Measurements from ENCODE around the gene FAM118B. TPM values are rescaled to one million over a fixed set of nuclear protein-coding genes. Genes with fewer than 3 reads are reported as not detected.
A peak's percentile ranks its signal among the peaks of the same experiment; 100 is the strongest.

Gene FAM118B
- total RNA-seq, 1 experiment from 2014 or later, result 41.6 TPM

GRCh38 chr11:126210871-126211235 lies 729 bp upstream of the FAM118B start:
- Histone ChIP-seq H3K36me3 (ENCODE audit: control insufficient read depth, insufficient read depth, low read length) (peaks cover 25% of the 10 kb centered on the region), H3K9me3 (ENCODE audit: control insufficient read depth, insufficient read depth, low read depth, low read length) (no peaks in the 10 kb centered on the region), H3K4me3 (ENCODE audit: low read depth in 2 of 2, low read length in 2 of 2) (peak overlapping the region; percentile 87 to 99), H3K27ac (ENCODE audit: low read length) (peak overlapping the region; percentile 90), H3K27me3 (ENCODE audit: control insufficient read depth, insufficient read depth, low read length) (no peaks in the 10 kb centered on the region), H3K4me1 (ENCODE audit: control insufficient read depth, insufficient read depth, low read length) (peaks cover 26% of the 10 kb centered on the region)
- DNase-seq (ENCODE audit: low read depth, low spot score) (no peak), ATAC-seq (peak; percentile 2; the same call in 1 of the 2 replicates)
- TF ChIP-seq, protein P1, sequence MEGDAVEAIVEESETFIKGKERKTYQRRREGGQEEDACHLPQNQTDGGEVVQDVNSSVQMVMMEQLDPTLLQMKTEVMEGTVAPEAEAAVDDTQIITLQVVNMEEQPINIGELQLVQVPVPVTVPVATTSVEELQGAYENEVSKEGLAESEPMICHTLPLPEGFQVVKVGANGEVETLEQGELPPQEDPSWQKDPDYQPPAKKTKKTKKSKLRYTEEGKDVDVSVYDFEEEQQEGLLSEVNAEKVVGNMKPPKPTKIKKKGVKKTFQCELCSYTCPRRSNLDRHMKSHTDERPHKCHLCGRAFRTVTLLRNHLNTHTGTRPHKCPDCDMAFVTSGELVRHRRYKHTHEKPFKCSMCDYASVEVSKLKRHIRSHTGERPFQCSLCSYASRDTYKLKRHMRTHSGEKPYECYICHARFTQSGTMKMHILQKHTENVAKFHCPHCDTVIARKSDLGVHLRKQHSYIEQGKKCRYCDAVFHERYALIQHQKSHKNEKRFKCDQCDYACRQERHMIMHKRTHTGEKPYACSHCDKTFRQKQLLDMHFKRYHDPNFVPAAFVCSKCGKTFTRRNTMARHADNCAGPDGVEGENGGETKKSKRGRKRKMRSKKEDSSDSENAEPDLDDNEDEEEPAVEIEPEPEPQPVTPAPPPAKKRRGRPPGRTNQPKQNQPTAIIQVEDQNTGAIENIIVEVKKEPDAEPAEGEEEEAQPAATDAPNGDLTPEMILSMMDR (IDR thresholded peaks at IDR 0.05), result no peak
- TF ChIP-seq POLR2AphosphoS5 (IDR thresholded peaks at IDR 0.05; ENCODE audit: low read depth, low read length) (no peak), SIN3A (IDR thresholded peaks at IDR 0.05; ENCODE audit: borderline replicate concordance, insufficient read depth, low read depth, low read length) (no peak), TCF7L2 (IDR thresholded peaks at IDR 0.05; ENCODE audit: low read depth, low read length) (no peak)
- TF ChIP-seq, protein P2, sequence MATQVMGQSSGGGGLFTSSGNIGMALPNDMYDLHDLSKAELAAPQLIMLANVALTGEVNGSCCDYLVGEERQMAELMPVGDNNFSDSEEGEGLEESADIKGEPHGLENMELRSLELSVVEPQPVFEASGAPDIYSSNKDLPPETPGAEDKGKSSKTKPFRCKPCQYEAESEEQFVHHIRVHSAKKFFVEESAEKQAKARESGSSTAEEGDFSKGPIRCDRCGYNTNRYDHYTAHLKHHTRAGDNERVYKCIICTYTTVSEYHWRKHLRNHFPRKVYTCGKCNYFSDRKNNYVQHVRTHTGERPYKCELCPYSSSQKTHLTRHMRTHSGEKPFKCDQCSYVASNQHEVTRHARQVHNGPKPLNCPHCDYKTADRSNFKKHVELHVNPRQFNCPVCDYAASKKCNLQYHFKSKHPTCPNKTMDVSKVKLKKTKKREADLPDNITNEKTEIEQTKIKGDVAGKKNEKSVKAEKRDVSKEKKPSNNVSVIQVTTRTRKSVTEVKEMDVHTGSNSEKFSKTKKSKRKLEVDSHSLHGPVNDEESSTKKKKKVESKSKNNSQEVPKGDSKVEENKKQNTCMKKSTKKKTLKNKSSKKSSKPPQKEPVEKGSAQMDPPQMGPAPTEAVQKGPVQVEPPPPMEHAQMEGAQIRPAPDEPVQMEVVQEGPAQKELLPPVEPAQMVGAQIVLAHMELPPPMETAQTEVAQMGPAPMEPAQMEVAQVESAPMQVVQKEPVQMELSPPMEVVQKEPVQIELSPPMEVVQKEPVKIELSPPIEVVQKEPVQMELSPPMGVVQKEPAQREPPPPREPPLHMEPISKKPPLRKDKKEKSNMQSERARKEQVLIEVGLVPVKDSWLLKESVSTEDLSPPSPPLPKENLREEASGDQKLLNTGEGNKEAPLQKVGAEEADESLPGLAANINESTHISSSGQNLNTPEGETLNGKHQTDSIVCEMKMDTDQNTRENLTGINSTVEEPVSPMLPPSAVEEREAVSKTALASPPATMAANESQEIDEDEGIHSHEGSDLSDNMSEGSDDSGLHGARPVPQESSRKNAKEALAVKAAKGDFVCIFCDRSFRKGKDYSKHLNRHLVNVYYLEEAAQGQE (IDR thresholded peaks at IDR 0.05; ENCODE audit: insufficient read depth in 1 of 2, low read depth in 2 of 2, low read length in 1 of 2), result no peak
- BruUV-seq (replicated peaks), result no TSS peak
- CTCF ChIA-PET, result no interaction called here
- intact Hi-C loops (cut with micrococcal nuclease; ENCODE audit: unreplicated experiment) (no loop called here), in situ Hi-C loops (cut with HindIII; ENCODE audit: low pct_unique_long_range_greater_than_20kb, low sequenced_read_pairs) (loop anchor here (25.0 kb wide), 1 partner anchor 274 kb away; the partner anchor contains the start of gene VSIG10L2)
- POLR2A ChIA-PET, result no interaction called here

DNA sequence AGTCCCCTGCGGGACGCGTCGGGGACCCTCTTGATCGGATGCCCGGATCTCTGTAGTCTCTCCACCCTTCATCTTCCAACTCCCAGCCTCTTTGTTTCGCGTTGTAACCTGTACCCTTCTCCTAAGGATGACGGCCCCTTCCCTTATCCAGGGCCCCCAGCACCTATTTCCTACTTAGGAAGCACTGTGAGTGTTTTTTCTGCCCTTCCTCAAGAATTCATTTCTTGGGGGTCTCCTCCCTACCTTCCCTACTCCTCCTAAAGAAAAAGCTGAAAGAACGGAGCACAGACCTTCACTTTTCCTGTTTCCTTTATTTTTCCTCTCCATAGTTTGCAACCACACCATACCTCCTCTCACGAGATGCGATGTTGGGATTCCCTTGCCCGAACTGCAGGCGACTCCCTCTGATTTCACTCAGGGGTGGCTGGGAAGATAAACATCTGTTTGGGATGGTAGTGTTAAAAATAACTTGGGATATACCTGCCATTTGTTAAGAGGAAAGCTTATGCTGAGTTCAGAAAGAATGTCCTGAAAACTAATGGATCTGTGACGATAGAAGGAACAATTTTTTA lies 593 bp downstream of the FAM118B start:
- H3K27me3 ChIP-seq (ENCODE audit: control insufficient read depth, insufficient read depth, low read length), result no peaks in the 10 kb centered on the region
- peak overlapping the region; percentile 87 to 99 for H3K4me3 ChIP-seq (ENCODE audit: low read depth in 2 of 2, low read length in 2 of 2)
- ChIA-PET CTCF (no interaction called here), POLR2A (interaction anchor here (0.6 to 0.8 kb wide), 2 partner anchors 10 to 11 kb away, joined by 3 read pairs; no protein-coding TSS in a partner anchor)
- in situ Hi-C loops (cut with HindIII; ENCODE audit: low pct_unique_long_range_greater_than_20kb, low sequenced_read_pairs) (loop anchor here (25.0 kb wide), 1 partner anchor 275 kb away; the partner anchor contains the start of gene VSIG10L2), intact Hi-C loops (cut with micrococcal nuclease; ENCODE audit: unreplicated experiment) (no loop called here)
- no peaks in the 10 kb centered on the region for H3K9me3 ChIP-seq (ENCODE audit: control insufficient read depth, insufficient read depth, low read depth, low read length)
- ATAC-seq, result no peak
- DNase-seq (ENCODE audit: low read depth, low spot score), result no peak
- H3K27ac ChIP-seq (ENCODE audit: low read length), result peak overlapping the region; percentile 90
- peaks cover 28% of the 10 kb centered on the region for H3K4me1 ChIP-seq (ENCODE audit: control insufficient read depth, insufficient read depth, low read length)
- TF ChIP-seq, protein P1 (IDR thresholded peaks at IDR 0.05), result no peak
- TF ChIP-seq TCF7L2 (IDR thresholded peaks at IDR 0.05; ENCODE audit: low read depth, low read length) (no peak), POLR2AphosphoS5 (IDR thresholded peaks at IDR 0.05; ENCODE audit: low read depth, low read length) (no peak), SIN3A (IDR thresholded peaks at IDR 0.05; ENCODE audit: borderline replicate concordance, insufficient read depth, low read depth, low read length) (no peak)
- TF ChIP-seq, protein P2 (IDR thresholded peaks at IDR 0.05; ENCODE audit: insufficient read depth in 1 of 2, low read depth in 2 of 2, low read length in 1 of 2), result no peak
- H3K36me3 ChIP-seq (ENCODE audit: control insufficient read depth, insufficient read depth, low read length), result peaks cover 16% of the 10 kb centered on the region
- TSS peak; percentile 76 for BruUV-seq (replicated peaks)

All from Panc1 (cell line).